Subcutaneous adipose tissue (tissue), 4 donors: ENCODE results near the gene SF1. TPM values are rescaled to one million over a fixed set of nuclear protein-coding genes. Genes with fewer than 3 reads are reported as not detected.

Source experiments
- CTCF ChIP-seq: fragments of 450-650 bp; IDR thresholded peaks from one replicate; pipeline ENCODE4 v1.5.1; 2016; ENCODE audit warnings: low read depth, mild to moderate bottlenecking, control low read depth, antibody characterized with exemption, moderate library complexity
- total RNA-seq, 4 donors: library from RNA; depleted of rRNA; stranded (reverse); fragments of >200 nt; gene quantifications; one replicate each; pipeline ENCODE4 v1.1.0, GENCODE V29; 2016

The SF1 gene
- total RNA-seq, 4 donors from 2014 or later = 215 to 388 (median 273) TPM

GRCh38 chr11:64790205-64791095 is 12.1 kb upstream of the SF1 start:
- no peak for TF ChIP-seq CTCF

- TF ChIP-seq CTCF = no peak
These were observed 11.2 kb upstream of the SF1 start for GRCh38 chr11:64789331-64790204.

- TF ChIP-seq CTCF = no peak
These were observed 10.2 kb upstream of the SF1 start for GRCh38 chr11:64788321-64789215.

GRCh38 chr11:64787526-64788320 is 9.4 kb upstream of the SF1 start:
- TF ChIP-seq CTCF = no peak

DNA sequence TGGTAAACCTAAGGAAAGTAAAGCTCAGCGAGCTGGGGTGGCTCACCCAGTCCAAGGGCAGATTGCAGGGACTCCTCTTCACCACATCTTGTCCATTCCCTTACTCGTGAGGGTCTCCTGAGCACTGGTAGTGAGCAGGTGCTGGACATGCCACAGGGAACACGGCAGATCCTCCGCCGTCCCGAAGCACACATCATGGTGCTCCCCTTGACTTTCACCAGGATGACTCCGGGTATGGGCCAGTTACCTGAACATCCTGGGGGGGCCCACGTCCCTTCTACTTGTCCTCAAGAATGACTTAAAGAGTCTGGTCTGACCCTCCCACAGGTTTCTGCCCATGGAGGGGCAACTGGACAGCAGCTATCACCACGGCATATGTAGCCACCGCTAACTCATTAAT is 8.0 kb upstream of the SF1 start:
- no peak for TF ChIP-seq CTCF

- no peak for TF ChIP-seq CTCF
These were observed 6.7 kb upstream of the SF1 start for GRCh38 chr11:64784813-64785581.
